ENCODE measurements around the gene KCNIP1.

- TF ChIP-seq POLR2A (IDR thresholded peaks at IDR 0.05) (no peak), CTCF (IDR thresholded peaks at IDR 0.05) (no peak)
These were observed 47.8 kb downstream of the KCNIP1 start for GRCh38 chr5:170551622-170552021.
